HG03139 (cell line): ENCODE data around the gene RNF150.
A peak's percentile ranks its signal among the peaks of the same experiment; 100 is the strongest.

ENCODE experiments used
- ATAC-seq: cut with Tn5 transposase; IDR thresholded peaks from one replicate; pipeline ENCODE4 v1.9.1; 2021; ENCODE audit not compliant: unreplicated experiment

The RNF150 gene

DNA sequence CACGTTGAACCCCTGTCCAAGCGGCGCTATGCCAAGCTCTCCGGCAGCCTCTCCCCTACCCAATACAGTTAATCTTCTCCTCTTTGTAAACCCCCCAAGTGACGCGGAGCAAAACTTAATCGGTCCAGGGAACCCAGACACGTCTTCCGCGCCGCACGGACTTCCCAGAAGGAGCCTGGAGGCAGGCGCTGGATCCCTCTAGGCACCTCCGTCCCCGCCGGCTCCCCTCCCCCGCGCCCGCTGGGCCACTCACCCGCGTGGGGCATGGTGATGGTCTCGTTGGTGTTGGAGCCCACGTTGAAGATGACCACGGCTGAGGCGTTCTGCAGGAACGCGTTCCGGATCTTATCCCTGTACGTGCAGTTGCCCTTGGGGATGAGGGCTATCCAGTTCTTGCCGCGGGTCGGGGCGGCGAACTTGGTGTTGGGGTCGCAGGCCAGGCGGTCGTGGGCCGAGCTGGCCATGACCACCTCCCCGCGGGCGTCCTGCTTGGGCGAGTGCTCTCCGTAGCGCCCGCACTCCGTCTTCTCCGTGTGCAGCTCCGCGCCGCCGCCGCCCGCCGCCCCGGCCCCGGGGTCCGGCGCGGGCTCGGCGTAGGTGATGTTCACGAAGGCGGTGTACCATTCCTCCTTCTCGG, 1.1 kb downstream of the RNF150 start:
- ATAC-seq: peak; percentile 14

DNA sequence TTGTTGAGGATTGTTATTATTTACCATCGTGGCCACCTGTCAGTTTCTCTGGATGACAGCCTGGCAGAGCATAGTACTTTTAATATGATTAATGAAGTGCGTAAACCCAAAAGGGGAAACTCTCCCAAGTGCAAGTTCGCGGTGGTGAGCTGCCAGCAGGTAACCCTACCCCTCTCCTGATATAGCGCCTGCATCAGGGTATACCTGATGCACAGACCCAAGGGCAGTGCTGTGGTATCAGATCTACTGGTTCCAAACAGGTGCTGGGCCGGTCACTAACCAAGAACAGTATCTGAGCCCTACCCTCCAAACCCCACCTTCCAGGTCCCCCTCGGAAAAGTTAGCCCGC, 1.6 kb downstream of the RNF150 start:
- ATAC-seq: no peak

- no peak for ATAC-seq
Measured at GRCh38 chr4:141130947-141131605, 2.2 kb downstream of the RNF150 start.

GRCh38 chr4:141127884-141128283, 5.4 kb downstream of the RNF150 start:
- no peak for ATAC-seq

DNA sequence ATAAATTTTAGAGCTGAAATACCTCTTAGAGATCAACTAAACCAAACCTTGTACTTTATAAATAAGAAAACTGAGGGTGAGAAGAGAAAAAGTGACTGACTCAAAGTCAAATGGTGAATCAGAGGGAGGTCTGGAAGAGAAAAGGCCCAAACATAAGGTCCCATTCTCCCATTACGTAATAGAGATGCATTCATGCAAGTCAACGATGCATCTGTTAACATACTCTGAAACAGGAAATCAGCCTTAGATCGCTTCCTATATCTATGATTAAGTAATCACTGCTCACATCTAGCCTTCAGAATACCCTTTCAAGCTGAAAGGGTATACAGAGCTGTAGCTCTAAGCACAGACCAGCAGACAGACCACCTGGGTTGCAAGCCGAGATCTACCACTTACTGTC, 6.5 kb downstream of the RNF150 start:
- ATAC-seq: no peak

DNA sequence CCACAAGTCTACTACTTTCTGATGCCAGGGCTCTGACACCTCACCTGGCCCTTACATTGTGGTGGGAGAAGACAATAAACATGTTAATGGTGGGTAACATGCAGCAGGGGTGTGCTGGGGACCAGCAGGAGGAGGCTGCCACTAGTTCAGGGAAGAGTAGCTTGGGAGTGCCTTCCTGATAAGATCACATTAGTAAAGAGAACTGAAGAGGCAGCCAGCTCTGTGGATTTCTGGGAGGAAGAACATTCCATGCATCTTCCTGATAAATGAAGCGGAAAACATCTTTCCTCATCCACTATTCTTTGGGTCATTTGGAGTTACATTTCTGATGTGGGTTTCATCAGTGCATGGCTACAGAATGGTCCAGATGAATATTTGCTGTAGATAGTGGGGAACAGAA, 9.0 kb downstream of the RNF150 start:
- no peak for ATAC-seq

DNA sequence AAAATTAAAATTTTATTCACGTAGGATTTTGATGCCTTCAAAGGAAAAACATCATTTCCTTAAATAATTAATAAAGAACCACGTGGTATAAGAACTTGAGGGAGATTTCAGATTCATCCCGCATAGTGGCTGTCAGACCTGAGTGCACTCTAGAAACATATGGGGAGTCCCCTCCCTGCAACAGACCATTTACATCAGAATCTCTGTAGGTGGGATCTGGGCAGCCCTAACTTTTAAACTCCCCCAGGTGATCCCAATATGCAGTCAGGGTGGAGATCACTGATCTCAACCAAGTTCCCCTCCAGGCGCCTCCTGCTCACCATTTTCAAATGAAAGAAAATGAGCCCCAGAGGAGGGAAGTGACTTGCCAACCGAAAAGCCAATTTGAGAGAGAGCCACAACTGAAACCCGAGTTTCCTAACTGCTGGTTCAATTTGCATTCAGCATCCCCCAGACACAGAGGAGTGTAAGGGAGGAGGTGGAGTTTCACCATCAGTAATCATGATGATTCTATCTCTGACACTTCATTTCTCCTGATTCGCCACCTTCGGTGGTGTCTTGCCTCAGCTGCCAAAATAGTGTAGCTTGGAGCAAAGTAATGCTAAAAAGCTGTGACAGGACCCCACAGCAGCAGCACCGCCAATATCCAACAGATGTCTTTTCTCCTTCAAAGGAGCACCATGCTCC, 11.4 kb downstream of the RNF150 start:
- no peak for ATAC-seq

- ATAC-seq: no peak
Measured at GRCh38 chr4:141121101-141121500, 12.2 kb downstream of the RNF150 start.

DNA sequence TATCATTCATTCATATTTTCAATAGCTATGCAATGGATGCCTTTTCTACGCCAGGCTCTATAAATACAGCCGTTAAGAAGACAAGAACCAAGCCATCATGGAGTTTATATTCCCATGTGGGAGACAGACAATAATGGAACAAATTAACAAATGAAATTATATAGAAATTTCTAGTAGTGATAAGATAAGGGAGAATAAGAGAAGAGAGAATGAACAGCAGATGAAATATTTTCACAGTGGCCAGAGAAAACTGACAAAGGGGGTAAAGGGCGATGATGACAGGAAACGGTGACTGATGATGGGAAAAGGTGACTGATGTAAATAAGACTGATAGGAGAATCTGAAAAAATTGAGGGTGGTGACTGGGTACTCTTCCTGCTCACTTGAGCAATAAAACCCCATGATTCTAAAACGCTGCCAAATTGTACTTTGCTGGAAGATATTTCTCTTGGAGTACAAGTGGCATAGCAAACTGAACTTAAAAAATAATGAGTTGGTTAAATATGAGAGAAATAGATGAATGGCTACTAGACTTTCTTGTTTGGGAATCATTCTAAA, 13.2 kb downstream of the RNF150 start:
- no peak for ATAC-seq

GRCh38 chr4:141119071-141119470, 14.2 kb downstream of the RNF150 start:
- no peak for ATAC-seq

DNA sequence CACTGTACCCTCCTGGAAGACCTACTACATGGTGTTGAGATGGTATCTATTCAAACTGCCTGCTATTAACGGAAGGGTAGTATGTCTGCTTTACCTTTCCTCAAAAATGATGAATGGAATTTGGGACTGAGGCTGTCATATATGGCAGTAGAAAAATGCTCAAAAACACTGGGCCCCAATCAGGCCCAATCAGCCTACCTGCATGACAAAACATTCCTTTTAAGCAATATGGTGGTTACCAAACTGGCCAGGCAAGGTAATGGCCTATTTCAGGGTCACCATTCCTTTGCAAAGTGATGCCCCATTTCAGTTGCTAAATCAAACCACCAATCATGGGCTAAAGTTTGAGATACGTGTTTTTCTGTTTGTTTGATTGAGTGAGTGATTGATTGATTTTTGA, 14.9 kb downstream of the RNF150 start:
- ATAC-seq: no peak

DNA sequence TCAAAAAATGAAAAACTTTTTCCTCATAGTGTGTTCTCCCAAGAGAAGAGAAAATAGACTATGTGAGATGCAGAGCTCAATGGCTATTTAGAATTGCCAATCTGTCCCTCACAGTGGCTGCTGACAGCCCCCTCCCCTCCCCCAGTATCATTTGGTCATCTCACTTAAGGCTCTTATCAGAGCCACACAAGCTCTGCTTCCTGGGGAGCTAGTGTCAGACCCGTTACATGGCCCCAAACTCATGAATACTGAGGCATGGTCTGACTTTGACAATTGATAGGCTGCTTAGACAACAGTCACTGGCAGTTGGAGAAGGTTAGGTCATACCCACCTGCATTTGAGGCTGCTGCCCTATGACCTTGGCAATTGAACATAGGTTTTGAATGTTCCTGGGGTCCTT, 15.3 kb downstream of the RNF150 start:
- no peak for ATAC-seq

- no peak for ATAC-seq
Measured at GRCh38 chr4:141109983-141110382, 23.3 kb downstream of the RNF150 start.

- no peak for ATAC-seq
Measured at GRCh38 chr4:141107927-141108326, 25.3 kb downstream of the RNF150 start.

- ATAC-seq: no peak
Measured at GRCh38 chr4:141102367-141102766, 30.9 kb downstream of the RNF150 start.

DNA sequence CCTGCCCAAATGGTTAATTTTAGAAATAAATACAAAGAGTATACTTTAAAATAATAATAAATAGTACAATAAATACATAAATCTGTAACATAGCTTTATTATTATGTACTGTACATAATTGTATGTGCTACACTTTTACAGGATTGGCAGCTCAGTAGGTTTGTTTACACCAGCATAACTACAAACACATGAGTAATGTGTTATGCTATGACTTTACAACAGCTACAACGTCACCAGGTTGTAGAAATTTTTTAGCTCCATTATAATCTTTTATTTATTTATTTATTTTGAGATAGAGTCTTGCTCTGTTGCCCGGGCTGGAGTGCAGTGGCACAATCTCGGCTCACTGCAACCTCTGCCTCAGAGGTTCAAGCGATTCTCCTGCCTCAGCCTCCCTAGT, 31.8 kb downstream of the RNF150 start:
- ATAC-seq: no peak

GRCh38 chr4:141099326-141099725, 33.9 kb downstream of the RNF150 start:
- no peak for ATAC-seq

GRCh38 chr4:141098163-141098562, 35.1 kb downstream of the RNF150 start:
- no peak for ATAC-seq

- ATAC-seq: no peak
Measured at GRCh38 chr4:141090473-141090872, 42.8 kb downstream of the RNF150 start.

DNA sequence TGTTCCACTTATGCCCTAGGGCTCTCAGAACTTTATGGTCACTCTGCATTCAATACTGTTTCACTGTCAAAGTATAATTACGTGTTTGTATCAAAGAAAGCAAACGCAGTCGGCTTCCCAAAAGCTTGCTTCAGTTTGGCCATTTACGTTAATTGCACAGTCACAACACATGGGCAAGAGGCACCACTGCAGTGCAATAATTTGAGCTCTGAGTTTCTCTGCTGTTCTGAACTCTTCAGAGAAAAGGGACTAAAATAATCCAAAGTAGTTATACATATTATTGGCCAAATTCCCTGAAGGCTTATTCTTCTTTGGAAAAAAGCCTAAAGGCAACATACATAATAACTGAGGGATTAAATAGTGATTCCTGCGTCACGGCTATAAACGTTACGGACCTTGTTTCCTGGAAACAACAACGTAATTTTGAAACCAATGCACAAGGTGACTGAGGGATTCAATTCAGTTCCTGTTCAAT, 51.3 kb downstream of the RNF150 start:
- ATAC-seq: no peak

GRCh38 chr4:141080668-141081067, 52.6 kb downstream of the RNF150 start:
- ATAC-seq: no peak

DNA sequence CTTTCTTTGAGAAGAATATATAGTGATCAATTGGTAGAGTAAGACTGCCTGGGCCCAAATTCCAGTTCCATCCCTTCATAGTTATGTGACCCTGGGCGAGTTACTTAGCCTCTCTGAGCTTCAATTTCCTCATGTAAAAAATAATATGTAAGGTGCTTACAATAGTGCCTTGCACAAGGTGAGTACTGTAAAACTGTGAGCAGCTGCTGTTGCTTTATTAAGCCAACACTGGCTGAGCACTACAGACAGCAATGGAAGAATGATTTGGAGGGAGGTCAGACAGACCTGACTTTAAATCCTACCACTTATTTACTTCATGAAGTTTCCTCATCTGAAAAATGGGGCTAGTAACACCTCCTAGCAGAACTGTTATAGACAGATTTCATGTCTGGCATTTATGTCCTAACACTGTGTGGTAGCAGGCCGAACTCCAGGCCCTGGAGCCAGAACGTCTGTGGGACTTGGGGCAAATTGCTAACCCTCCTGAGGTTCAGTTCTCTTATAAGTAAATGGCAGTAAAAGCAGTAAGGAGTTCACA, 53.8 kb downstream of the RNF150 start:
- ATAC-seq: no peak
